Trophoblast cell (in vitro differentiated cells and primary cell): ENCODE results near the gene CORO2B.

ENCODE experiments used
- DNase-seq, 2 donors: peaks; one replicate each; pipeline ENCODE4 v3.0.0-alpha.2; 2016
- H2AFZ ChIP-seq: 2 replicates; pipeline ENCODE4 v1.6.1; 2013; ENCODE audit warnings: low read length, moderate library complexity, mild to moderate bottlenecking; ENCODE audit not compliant: insufficient read depth, poor library complexity
- H2AK5ac ChIP-seq: 2 replicates; pipeline ENCODE4 v1.6.1; 2013; ENCODE audit warnings: mild to moderate bottlenecking, low read length
- H2BK120ac ChIP-seq: 2 replicates; pipeline ENCODE4 v1.6.1; 2013; ENCODE audit warnings: low read length, mild to moderate bottlenecking, moderate library complexity; ENCODE audit not compliant: insufficient read depth, poor library complexity
- H2BK12ac ChIP-seq: 2 replicates; pipeline ENCODE4 v1.6.1; 2013; ENCODE audit warnings: mild to moderate bottlenecking, low read length, moderate library complexity
- H2BK5ac ChIP-seq: 2 replicates; pipeline ENCODE4 v1.6.1; 2013; ENCODE audit warnings: low read length, low read depth, moderate library complexity, mild to moderate bottlenecking; ENCODE audit not compliant: poor library complexity
- H3K14ac ChIP-seq: 2 replicates; pipeline ENCODE4 v1.6.1; 2013; ENCODE audit warnings: mild to moderate bottlenecking, low read length
- H3K18ac ChIP-seq: 2 replicates; pipeline ENCODE4 v1.6.1; 2013; ENCODE audit warnings: mild to moderate bottlenecking, low read length
- H3K23ac ChIP-seq: 2 replicates; pipeline ENCODE4 v1.6.1; 2013; ENCODE audit warnings: low read length
- H3K27ac ChIP-seq: 2 replicates; pipeline ENCODE4 v1.5.1; 2013; ENCODE audit warnings: low read depth, mild to moderate bottlenecking, inconsistent platforms, low read length, moderate library complexity
- H3K27me3 ChIP-seq: 2 replicates; pipeline ENCODE4 v1.6.1; 2013; ENCODE audit warnings: inconsistent platforms, mild to moderate bottlenecking, low read length, moderate library complexity; ENCODE audit not compliant: insufficient read depth
- H3K36me3 ChIP-seq, 2 experiments: 1 replicate in 1 of 2; 2 replicates in 1 of 2; pipeline ENCODE4 v1.6.1; 2013; ENCODE audit warnings: low read length in 2 of 2, mild to moderate bottlenecking in 2 of 2, moderate library complexity in 1 of 2; ENCODE audit not compliant: insufficient read depth in 2 of 2, control insufficient read depth in 1 of 2
- H3K4ac ChIP-seq: 2 replicates; pipeline ENCODE4 v1.6.1; 2013; ENCODE audit warnings: low read depth, mild to moderate bottlenecking, low read length, moderate library complexity
- H3K4me1 ChIP-seq, 2 experiments: 1 replicate in 1 of 2; 2 replicates in 1 of 2; pipeline ENCODE4 v1.6.1; 2013; ENCODE audit warnings: low read length in 2 of 2, mild to moderate bottlenecking in 2 of 2, moderate library complexity in 1 of 2; ENCODE audit not compliant: insufficient read depth in 2 of 2, control insufficient read depth in 1 of 2
- H3K4me2 ChIP-seq: 2 replicates; pipeline ENCODE4 v1.6.1; 2013; ENCODE audit warnings: inconsistent platforms, mild to moderate bottlenecking, low read length, moderate library complexity
- H3K4me3 ChIP-seq: 2 replicates; pipeline ENCODE4 v1.5.1; 2013; ENCODE audit warnings: mild to moderate bottlenecking, low read depth, low read length, inconsistent platforms
- H3K79me1 ChIP-seq: one replicate; pipeline ENCODE4 v1.6.1; 2013; ENCODE audit warnings: low read length
- H3K79me2 ChIP-seq: 2 replicates; pipeline ENCODE4 v1.6.1; 2013; ENCODE audit warnings: low read length, mild to moderate bottlenecking; ENCODE audit not compliant: control insufficient read depth, insufficient read depth, poor library complexity
- H3K9ac ChIP-seq: 2 replicates; pipeline ENCODE4 v1.6.1; 2013; ENCODE audit warnings: mild to moderate bottlenecking, low read length
- H3K9me3 ChIP-seq: 2 replicates; pipeline ENCODE4 v1.6.1; 2013; ENCODE audit warnings: low read depth, mild to moderate bottlenecking, control low read depth, inconsistent platforms, low read length; ENCODE audit not compliant: insufficient read depth
- H4K12ac ChIP-seq: 2 replicates; pipeline ENCODE4 v1.6.1; 2013; ENCODE audit warnings: low read depth, mild to moderate bottlenecking, low read length, moderate library complexity
- H4K8ac ChIP-seq: 2 replicates; pipeline ENCODE4 v1.6.1; 2013; ENCODE audit warnings: low read depth, mild to moderate bottlenecking, low read length, moderate library complexity
- H4K91ac ChIP-seq: one replicate; pipeline ENCODE4 v1.6.1; 2013; ENCODE audit warnings: low read depth, mild to moderate bottlenecking, low read length, moderate library complexity
- WGBS: extraction: QIAGEN DNeasy Blood & Tissue Kit; methylation state at CpG from one replicate; pipeline ENCODE4 v1.1.7; 2013; ENCODE audit warnings: missing lambda C conversion rate; ENCODE audit not compliant: insufficient read length, insufficient coverage; ENCODE audit errors: extremely low coverage; 5-methylcytosine and 5-hydroxymethylcytosine counted together

The CORO2B gene

GRCh38 chr15:68616397-68616796 is 37.6 kb downstream of the CORO2B start:
- Histone ChIP-seq H2BK120ac (no peak overlapping the region), H3K23ac (no peak overlapping the region), H3K4me1 (peaks cover 0 to 3% of the 10 kb centered on the region in 2 experiments), H3K27ac (no peak overlapping the region), H3K9me3 (no peaks in the 10 kb centered on the region), H3K4me3 (no peak overlapping the region), H2AK5ac (no peak overlapping the region), H3K4me2 (no peak overlapping the region), H2BK5ac (no peak overlapping the region), H4K91ac (no peak overlapping the region), H3K18ac (no peak overlapping the region), H3K27me3 (no peaks in the 10 kb centered on the region), H3K14ac (no peak overlapping the region), H4K8ac (no peak overlapping the region), H2BK12ac (no peak overlapping the region), H3K9ac (no peak overlapping the region), H2AFZ (no peak overlapping the region), H3K79me1 (no peaks in the 10 kb centered on the region), H4K12ac (no peak overlapping the region), H3K4ac (no peak overlapping the region), H3K79me2 (no peaks in the 10 kb centered on the region), H3K36me3 (no peaks in the 10 kb centered on the region)
- no CpG with 5 or more reads among the region's 16 CpGs for WGBS
- DNase-seq: no peak

GRCh38 chr15:68617001-68617400 is 38.2 kb downstream of the CORO2B start:
- no peak overlapping the region for H3K4me3 ChIP-seq
- H3K9me3 ChIP-seq: no peaks in the 10 kb centered on the region
- H4K8ac ChIP-seq: no peak overlapping the region
- DNase-seq: no peak
- no CpG with 5 or more reads among the region's 2 CpGs for WGBS
- no peak overlapping the region for H3K4me2 ChIP-seq
- no peak overlapping the region for H2AFZ ChIP-seq
- no peaks in the 10 kb centered on the region for H3K79me2 ChIP-seq
- peaks cover 0 to 3% of the 10 kb centered on the region in 2 experiments for H3K4me1 ChIP-seq
- H2AK5ac ChIP-seq: no peak overlapping the region
- no peaks in the 10 kb centered on the region for H3K27me3 ChIP-seq
- H2BK120ac ChIP-seq: no peak overlapping the region
- no peaks in the 10 kb centered on the region for H3K36me3 ChIP-seq
- no peak overlapping the region for H2BK12ac ChIP-seq
- H3K79me1 ChIP-seq: no peaks in the 10 kb centered on the region
- no peak overlapping the region for H4K91ac ChIP-seq
- H3K27ac ChIP-seq: no peak overlapping the region
- H3K9ac ChIP-seq: no peak overlapping the region
- H4K12ac ChIP-seq: no peak overlapping the region
- no peak overlapping the region for H3K23ac ChIP-seq
- no peak overlapping the region for H3K18ac ChIP-seq
- H2BK5ac ChIP-seq: no peak overlapping the region
- H3K4ac ChIP-seq: no peak overlapping the region
- no peak overlapping the region for H3K14ac ChIP-seq

- Histone ChIP-seq H3K36me3 (no peaks in the 10 kb centered on the region), H3K27me3 (no peaks in the 10 kb centered on the region), H3K9me3 (no peaks in the 10 kb centered on the region), H3K9ac (no peak overlapping the region), H3K79me1 (no peaks in the 10 kb centered on the region), H3K27ac (no peak overlapping the region), H3K4me2 (no peak overlapping the region), H2BK5ac (no peak overlapping the region), H4K12ac (no peak overlapping the region), H4K91ac (no peak overlapping the region), H3K79me2 (no peaks in the 10 kb centered on the region), H2AK5ac (no peak overlapping the region), H3K18ac (no peak overlapping the region), H4K8ac (no peak overlapping the region), H3K4me1 (peaks cover 0 to 3% of the 10 kb centered on the region in 2 experiments), H2BK12ac (no peak overlapping the region), H2BK120ac (no peak overlapping the region), H3K14ac (no peak overlapping the region), H3K4me3 (no peak overlapping the region), H2AFZ (no peak overlapping the region), H3K23ac (no peak overlapping the region), H3K4ac (no peak overlapping the region)
- no CpG with 5 or more reads among the region's 1 CpG for WGBS
- DNase-seq: no peak
Observed at GRCh38 chr15:68617777-68618176, 39.0 kb downstream of the CORO2B start.

GRCh38 chr15:68618394-68618793 is 39.6 kb downstream of the CORO2B start:
- Histone ChIP-seq H4K12ac (no peak overlapping the region), H4K91ac (no peak overlapping the region), H2BK120ac (no peak overlapping the region), H3K23ac (no peak overlapping the region), H3K9me3 (no peaks in the 10 kb centered on the region), H3K27me3 (no peaks in the 10 kb centered on the region), H3K79me1 (no peaks in the 10 kb centered on the region), H3K4me2 (no peak overlapping the region), H3K36me3 (no peaks in the 10 kb centered on the region), H3K79me2 (no peaks in the 10 kb centered on the region), H2BK12ac (no peak overlapping the region), H2AK5ac (no peak overlapping the region), H3K27ac (no peak overlapping the region), H3K18ac (no peak overlapping the region), H3K9ac (no peak overlapping the region), H4K8ac (no peak overlapping the region), H3K14ac (no peak overlapping the region), H2BK5ac (no peak overlapping the region), H2AFZ (no peak overlapping the region), H3K4ac (no peak overlapping the region), H3K4me3 (no peak overlapping the region), H3K4me1 (peaks cover 0 to 3% of the 10 kb centered on the region in 2 experiments)
- DNase-seq: peak in 1 of 2 donors; percentile 13
- WGBS: no CpG with 5 or more reads among the region's 4 CpGs
